Testis (tissue), 2 donors: ENCODE measurements around the gene LRP1.

ENCODE experiments used
- POLR2A ChIP-seq: fragments of 450-650 bp; IDR thresholded peaks from one replicate; pipeline ENCODE4 v1.6.1; 2017; ENCODE audit warnings: antibody characterized with exemption, mild to moderate bottlenecking, moderate library complexity
- TF ChIP-seq, protein P1 (sequence below), 3 experiments: fragments of 450-650 bp in 2 of 3; fragments of 200-600 bp in 1 of 3; sonication (generic) in 1 of 3; IDR thresholded peaks; one replicate each; pipeline ENCODE4 v1.5.1; 2016 to 2019; ENCODE audit warnings: antibody characterized with exemption in 3 of 3, mild to moderate bottlenecking in 2 of 3, moderate library complexity in 1 of 3

DNA sequence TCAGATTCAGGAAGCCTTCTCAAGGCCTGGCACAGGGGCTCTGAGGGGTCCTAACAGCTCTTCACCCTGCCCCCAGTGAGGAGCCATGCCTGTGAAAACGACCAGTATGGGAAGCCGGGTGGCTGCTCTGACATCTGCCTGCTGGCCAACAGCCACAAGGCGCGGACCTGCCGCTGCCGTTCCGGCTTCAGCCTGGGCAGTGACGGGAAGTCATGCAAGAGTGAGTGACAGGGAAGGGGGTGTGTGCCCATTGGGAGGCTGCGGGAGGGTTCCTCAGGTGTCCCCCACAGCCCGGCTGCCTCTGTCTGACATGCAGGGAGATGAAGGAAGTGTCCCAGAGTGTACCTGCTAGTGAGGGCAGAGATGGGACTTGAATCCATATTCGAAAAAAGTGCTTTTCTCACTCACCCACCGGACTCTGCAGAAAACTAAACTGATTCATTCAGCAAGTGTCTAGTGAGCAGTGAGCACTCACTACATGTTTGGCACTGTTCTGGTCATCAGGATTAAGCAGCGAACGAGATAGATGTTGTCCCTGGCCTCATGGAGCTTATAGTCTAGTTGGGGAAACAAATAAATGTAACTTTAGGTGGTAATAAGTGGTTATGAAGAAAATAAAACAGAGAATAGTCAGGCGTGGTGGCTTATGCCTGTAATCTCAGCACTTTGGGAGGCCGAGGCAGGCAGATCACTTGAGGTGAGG lies 28.6 kb downstream of the LRP1 start:
- TF ChIP-seq, protein P1, sequence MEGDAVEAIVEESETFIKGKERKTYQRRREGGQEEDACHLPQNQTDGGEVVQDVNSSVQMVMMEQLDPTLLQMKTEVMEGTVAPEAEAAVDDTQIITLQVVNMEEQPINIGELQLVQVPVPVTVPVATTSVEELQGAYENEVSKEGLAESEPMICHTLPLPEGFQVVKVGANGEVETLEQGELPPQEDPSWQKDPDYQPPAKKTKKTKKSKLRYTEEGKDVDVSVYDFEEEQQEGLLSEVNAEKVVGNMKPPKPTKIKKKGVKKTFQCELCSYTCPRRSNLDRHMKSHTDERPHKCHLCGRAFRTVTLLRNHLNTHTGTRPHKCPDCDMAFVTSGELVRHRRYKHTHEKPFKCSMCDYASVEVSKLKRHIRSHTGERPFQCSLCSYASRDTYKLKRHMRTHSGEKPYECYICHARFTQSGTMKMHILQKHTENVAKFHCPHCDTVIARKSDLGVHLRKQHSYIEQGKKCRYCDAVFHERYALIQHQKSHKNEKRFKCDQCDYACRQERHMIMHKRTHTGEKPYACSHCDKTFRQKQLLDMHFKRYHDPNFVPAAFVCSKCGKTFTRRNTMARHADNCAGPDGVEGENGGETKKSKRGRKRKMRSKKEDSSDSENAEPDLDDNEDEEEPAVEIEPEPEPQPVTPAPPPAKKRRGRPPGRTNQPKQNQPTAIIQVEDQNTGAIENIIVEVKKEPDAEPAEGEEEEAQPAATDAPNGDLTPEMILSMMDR (IDR thresholded peaks at IDR 0.05): no peak
- no peak for TF ChIP-seq POLR2A
